MCF 10A (cell line): ENCODE data around the gene ECHS1. TPM values are rescaled to one million over a fixed set of nuclear protein-coding genes. Genes with fewer than 3 reads are reported as not detected.
A peak's percentile ranks its signal among the peaks of the same experiment; 100 is the strongest.

Source experiments
- Bru-seq: library from RNA; stranded (reverse); fragments of 400-500 nt; gene quantifications from one replicate; lab custom pipeline; 2021; lab: Mats Ljungman, UMichigan
- BruChase-seq, 2 experiments: library from RNA; stranded (reverse); fragments of 400-500 nt; gene quantifications; one replicate each; lab custom pipeline; 2021; lab: Mats Ljungman, UMichigan
- BruUV-seq: library from RNA; stranded (reverse); fragments of 400-500 nt; replicated peaks from 2 replicates; lab custom pipeline; 2021; lab: Mats Ljungman, UMichigan
- CTCF ChIA-PET: fragments of 300-600 bp; sonication (Branson Sonifier 250); formaldehyde crosslinking; extraction: SDS; loops from one replicate; lab custom pipeline; 2021; ENCODE audit warnings: antibody characterized with exemption, inconsistent platforms; lab: Yijun Ruan, JAX
- POLR2A ChIA-PET: fragments of 300-600, 350-650 bp; sonication (Branson Sonifier 250); formaldehyde crosslinking; extraction: SDS; loops from one replicate; lab custom pipeline; 2020; ENCODE audit warnings: antibody characterized with exemption, inconsistent platforms; lab: Yijun Ruan, JAX
- DNase-seq: peaks from one replicate; pipeline ENCODE4 v3.0.0-alpha.2; 2018; ENCODE audit not compliant: unreplicated experiment
- H3K27ac Mint-ChIP-seq: one replicate; pipeline ENCODE4 v1.8.0; 2022; ENCODE audit warnings: mild to moderate bottlenecking, low read depth, mixed read lengths; ENCODE audit not compliant: unreplicated experiment
- H3K27me3 Mint-ChIP-seq: one replicate; pipeline ENCODE4 v1.8.0; 2022; ENCODE audit warnings: mixed read lengths; ENCODE audit not compliant: insufficient read depth, unreplicated experiment
- H3K36me3 Mint-ChIP-seq: one replicate; pipeline ENCODE4 v1.8.0; 2022; ENCODE audit warnings: mild to moderate bottlenecking, moderate library complexity, mixed read lengths; ENCODE audit not compliant: insufficient read depth, unreplicated experiment
- H3K4me1 Mint-ChIP-seq: one replicate; pipeline ENCODE4 v1.8.0; 2022; ENCODE audit warnings: mixed read lengths; ENCODE audit not compliant: insufficient read depth, unreplicated experiment
- H3K4me3 Mint-ChIP-seq: one replicate; pipeline ENCODE4 v1.8.0; 2022; ENCODE audit warnings: mild to moderate bottlenecking, moderate library complexity, mixed read lengths; ENCODE audit not compliant: unreplicated experiment
- H3K9me3 Mint-ChIP-seq: one replicate; pipeline ENCODE4 v1.8.0; 2022; ENCODE audit warnings: mixed read lengths; ENCODE audit not compliant: unreplicated experiment
- intact Hi-C: fragments of 100-400 bp; cut with micrococcal nuclease; formaldehyde crosslinking; loops from 2 replicates; pipeline ENCODE4 v1.14.1; 2022
- long read RNA-seq: library from polyadenylated mRNA; stranded (forward); transcript quantifications from one replicate; pipeline ENCODE4 v2.0.0, GENCODE V29; 2022
- total RNA-seq: library from RNA; stranded (reverse); gene quantifications from 2 replicates; pipeline ENCODE4 v1.2.3, GENCODE V29; 2022
- TF ChIP-seq, protein P1 (sequence below): fragments of 200-600 bp; IDR thresholded peaks from one replicate; pipeline ENCODE4 v1.8.0; 2022; ENCODE audit warnings: antibody characterized with exemption, mild to moderate bottlenecking; ENCODE audit not compliant: unreplicated experiment

ECHS1 gene
- total RNA-seq = 72.4 and 82.7 TPM in 2 replicates
- percentile 62 among the genes with signal in this experiment for Bru-seq, nascent RNA
- BruChase-seq, experiment 1, labeled RNA remaining after a 6-hour chase = percentile 83 among the genes with signal in this experiment
- percentile 69 among the genes with signal in this experiment for BruChase-seq, experiment 2, labeled RNA remaining after a 2-hour chase
- long read RNA-seq, transcript ECHS1-201 (8 exons, 1,617 nt) = major isoform, 480 of 504 reads
- long read RNA-seq, partial matches to known transcripts = 7 of 504 reads
- long read RNA-seq, other reads (novel, unspliced or antisense) = 17 of 504 reads

DNA sequence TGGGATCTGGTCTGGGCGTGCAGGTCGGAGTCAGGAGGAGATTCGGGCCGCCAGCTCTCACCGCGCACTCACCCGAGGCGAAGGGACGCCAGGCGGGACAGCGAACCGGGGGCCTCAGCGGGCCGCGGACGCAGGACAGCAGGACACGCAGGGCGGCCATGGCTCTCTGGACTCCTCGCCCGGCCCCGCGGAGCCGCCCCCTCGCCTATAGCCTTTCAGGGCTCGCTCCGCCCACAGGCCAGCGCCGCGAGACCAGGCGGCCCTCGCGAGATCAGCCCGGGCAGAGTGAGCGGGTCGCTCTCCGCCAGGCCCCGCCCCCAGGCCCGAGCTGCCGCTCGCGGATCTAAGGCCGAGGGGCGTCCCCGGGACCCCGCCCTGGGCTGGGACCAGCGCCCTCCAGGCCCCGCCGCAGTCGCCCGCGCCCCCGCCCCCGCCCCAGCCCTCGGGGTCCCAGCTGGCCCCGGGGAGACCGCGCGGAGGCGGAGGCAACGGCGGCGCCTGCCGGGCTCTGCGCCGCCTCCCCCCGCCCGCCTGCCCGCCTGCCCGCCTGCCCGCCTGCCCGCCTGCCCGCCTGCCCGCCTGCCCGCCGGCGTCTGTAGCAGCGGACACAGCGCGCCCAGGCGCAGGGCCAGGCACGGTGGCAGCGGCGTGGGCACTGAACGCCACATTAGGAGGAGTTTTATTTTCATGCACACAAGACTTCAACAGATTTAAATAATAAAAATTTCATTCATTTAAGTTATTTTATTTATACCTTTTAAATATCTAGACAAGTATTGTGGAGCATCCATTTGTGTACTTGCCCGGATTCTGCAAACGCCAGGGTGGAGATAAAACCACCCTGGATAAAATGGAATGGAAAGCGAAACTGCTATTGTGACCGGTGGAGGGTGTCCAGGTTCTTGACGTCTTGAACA, at the start of gene ECHS1:
Gene ECHS1, minus strand, starts transcription at position 181 of the 917 bp plus-strand sequence. Its CDS starts 21 bp downstream, at position 160.
- peak within 1 kb of the TSS; percentile 88 for H3K27ac Mint-ChIP-seq
- ChIA-PET CTCF (interaction anchor here (1.5 to 1.6 kb wide), 2 partner anchors 44 to 66 kb away, joined by 6 read pairs; no protein-coding TSS in a partner anchor), POLR2A (interaction anchor here (0.6 to 2.0 kb wide), 4 partner anchors 19 to 94 kb away, joined by 3 to 9 read pairs (median 4); partner anchors contain the start of gene MTG1)
- H3K36me3 Mint-ChIP-seq = peaks cover 33% of the 10 kb centered on the region
- peaks cover 10% of the 10 kb centered on the region for H3K4me1 Mint-ChIP-seq
- DNase-seq = peak; percentile 92
- H3K4me3 Mint-ChIP-seq = peak within 1 kb of the TSS; percentile 82
- intact Hi-C loops = no loop called here
- TF ChIP-seq, protein P1, sequence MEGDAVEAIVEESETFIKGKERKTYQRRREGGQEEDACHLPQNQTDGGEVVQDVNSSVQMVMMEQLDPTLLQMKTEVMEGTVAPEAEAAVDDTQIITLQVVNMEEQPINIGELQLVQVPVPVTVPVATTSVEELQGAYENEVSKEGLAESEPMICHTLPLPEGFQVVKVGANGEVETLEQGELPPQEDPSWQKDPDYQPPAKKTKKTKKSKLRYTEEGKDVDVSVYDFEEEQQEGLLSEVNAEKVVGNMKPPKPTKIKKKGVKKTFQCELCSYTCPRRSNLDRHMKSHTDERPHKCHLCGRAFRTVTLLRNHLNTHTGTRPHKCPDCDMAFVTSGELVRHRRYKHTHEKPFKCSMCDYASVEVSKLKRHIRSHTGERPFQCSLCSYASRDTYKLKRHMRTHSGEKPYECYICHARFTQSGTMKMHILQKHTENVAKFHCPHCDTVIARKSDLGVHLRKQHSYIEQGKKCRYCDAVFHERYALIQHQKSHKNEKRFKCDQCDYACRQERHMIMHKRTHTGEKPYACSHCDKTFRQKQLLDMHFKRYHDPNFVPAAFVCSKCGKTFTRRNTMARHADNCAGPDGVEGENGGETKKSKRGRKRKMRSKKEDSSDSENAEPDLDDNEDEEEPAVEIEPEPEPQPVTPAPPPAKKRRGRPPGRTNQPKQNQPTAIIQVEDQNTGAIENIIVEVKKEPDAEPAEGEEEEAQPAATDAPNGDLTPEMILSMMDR = no peak
- H3K27me3 Mint-ChIP-seq = no peaks in the 10 kb centered on the region
- no peaks in the 10 kb centered on the region for H3K9me3 Mint-ChIP-seq
- no TSS peak for BruUV-seq

DNA sequence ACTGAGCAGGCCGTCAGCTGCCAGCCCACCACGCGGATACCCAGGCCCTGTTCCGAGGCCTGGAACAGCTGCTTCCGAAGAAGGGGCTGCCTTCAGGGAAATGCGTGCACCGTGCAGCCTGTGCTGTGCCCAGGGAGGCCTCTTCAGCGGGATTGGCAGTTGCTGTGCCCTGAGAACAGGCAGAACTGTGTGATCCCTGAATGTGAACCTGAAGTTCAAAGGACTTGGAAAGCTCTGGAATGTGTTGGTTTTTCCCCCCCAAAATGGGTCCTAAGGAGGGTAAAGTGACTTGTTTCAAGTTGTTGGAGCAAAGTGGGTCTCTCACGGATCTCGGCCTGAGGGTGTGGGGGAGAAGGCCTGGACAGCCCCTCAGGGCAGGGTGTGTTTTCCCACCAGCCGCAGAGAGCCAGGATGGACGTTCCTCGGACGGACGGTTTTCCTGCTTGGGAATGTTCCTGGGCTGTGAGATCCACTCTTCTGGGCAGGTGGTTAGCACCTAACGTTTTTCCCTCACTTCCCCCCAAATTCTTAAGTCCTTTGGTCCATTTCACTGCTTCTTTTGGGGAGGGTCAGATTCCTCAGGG, 49.2 kb upstream of the ECHS1 start:
- intact Hi-C loops = no loop called here
- peaks cover 31% of the 10 kb centered on the region for H3K36me3 Mint-ChIP-seq
- POLR2A ChIA-PET = interaction anchor here (1.0 kb wide), 1 partner anchor 151 kb away, joined by 3 read pairs; no protein-coding TSS in a partner anchor
- H3K27me3 Mint-ChIP-seq = no peaks in the 10 kb centered on the region
- H3K9me3 Mint-ChIP-seq = no peaks in the 10 kb centered on the region
- no peaks in the 10 kb centered on the region for H3K4me1 Mint-ChIP-seq
- no peak for DNase-seq
- no peak overlapping the region for H3K27ac Mint-ChIP-seq
- BruUV-seq = no TSS peak
- no peak overlapping the region for H3K4me3 Mint-ChIP-seq
- TF ChIP-seq, protein P1 = no peak
- CTCF ChIA-PET = interaction anchor here (0.7 to 1.6 kb wide), 2 partner anchors 12 to 16 kb away, joined by 3 to 4 read pairs; no protein-coding TSS in a partner anchor

DNA sequence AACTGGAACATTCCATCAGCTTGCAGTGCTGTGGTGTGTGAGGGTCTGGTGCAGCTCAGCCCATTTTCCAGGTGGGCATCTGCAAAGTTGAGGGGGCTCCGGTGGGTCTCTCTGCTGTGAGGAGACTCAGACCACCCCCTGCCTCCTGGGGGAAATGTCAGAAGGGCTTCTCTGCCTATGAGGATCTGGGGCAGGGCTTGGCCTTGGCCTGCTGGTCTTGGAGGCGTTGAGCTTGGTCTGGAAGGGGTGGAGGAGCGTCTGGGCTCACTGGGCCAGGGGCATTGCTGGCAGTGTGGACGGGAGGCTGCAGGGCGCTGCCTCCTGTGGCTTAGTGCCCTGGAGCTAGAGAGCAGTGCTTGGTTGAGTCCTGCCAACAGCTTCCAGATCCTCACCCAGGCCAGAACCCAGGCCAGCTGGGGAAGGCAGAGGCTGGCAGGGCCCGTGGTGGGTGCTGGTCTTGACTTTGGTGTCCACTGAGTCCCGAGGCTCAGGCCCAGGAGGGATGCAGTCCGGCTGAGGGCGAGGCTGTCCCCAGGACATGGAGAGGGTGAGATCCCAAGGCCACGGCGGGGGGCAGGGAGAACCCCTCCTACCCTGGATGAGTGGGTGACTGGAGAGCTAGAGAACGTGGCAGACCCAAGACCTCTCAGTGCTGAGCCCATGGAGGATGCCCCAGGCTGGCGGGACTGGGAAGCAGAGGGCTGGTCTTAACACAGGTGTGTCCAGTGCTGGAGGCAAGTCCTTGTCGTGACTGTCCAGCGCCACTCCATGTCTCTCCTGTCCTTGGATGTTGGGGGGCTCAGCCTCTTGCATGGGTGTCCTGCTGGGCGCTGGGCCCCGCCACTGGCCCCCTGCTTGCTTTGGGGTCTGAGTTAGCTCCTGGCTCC, 48.4 kb upstream of the ECHS1 start:
- Mint-ChIP-seq H3K9me3 (no peaks in the 10 kb centered on the region), H3K4me1 (no peaks in the 10 kb centered on the region), H3K27ac (no peak overlapping the region), H3K4me3 (no peak overlapping the region), H3K27me3 (no peaks in the 10 kb centered on the region), H3K36me3 (peaks cover 31% of the 10 kb centered on the region)
- DNase-seq = no peak
- BruUV-seq = no TSS peak
- intact Hi-C loops = no loop called here
- ChIA-PET CTCF (interaction anchor here (1.6 kb wide), 1 partner anchor 17 kb away, joined by 4 read pairs; no protein-coding TSS in a partner anchor), POLR2A (interaction anchor here (1.0 kb wide), 1 partner anchor 152 kb away, joined by 3 read pairs; no protein-coding TSS in a partner anchor)
- TF ChIP-seq, protein P1 = no peak
